CD8-positive, alpha-beta memory T cell (primary cell): ENCODE measurements around the gene MYNN. TPM values are rescaled to one million over a fixed set of nuclear protein-coding genes. Genes with fewer than 3 reads are reported as not detected.
A peak's percentile ranks its signal among the peaks of the same experiment; 100 is the strongest.

Experiments used
- CTCF ChIA-PET: fragments of 350-600 bp; sonication (Branson Sonifier 250); formaldehyde crosslinking; loops from one replicate; lab custom pipeline; 2021; ENCODE audit warnings: antibody characterized with exemption; lab: Charles Lee
- POLR2A ChIA-PET: fragments of 350-600 bp; sonication (Branson Sonifier 250); formaldehyde crosslinking; loops from one replicate; lab custom pipeline; 2021; ENCODE audit warnings: antibody characterized with exemption; lab: Charles Lee
- DNase-seq, 5 donors: peaks; one replicate each; pipeline versions ENCODE4 v3.0.0 to v3.0.0-alpha.2; 2020 to 2022; ENCODE audit warnings: mixed read lengths in 1 of 5
- H3K27ac ChIP-seq: one replicate; pipeline ENCODE4 v1.7.0; 2013; ENCODE audit warnings: low read depth, mild to moderate bottlenecking, low read length, moderate library complexity
- H3K27me3 ChIP-seq: 2 replicates; pipeline ENCODE4 v1.7.0; 2013; ENCODE audit warnings: low read length, mild to moderate bottlenecking; ENCODE audit not compliant: insufficient read depth, poor library complexity, severe bottlenecking
- H3K36me3 ChIP-seq: 2 replicates; pipeline ENCODE4 v1.7.0; 2013; ENCODE audit warnings: mild to moderate bottlenecking, low read length, moderate library complexity; ENCODE audit not compliant: insufficient read depth
- H3K4me1 ChIP-seq: 2 replicates; pipeline ENCODE4 v1.7.0; 2013; ENCODE audit warnings: mild to moderate bottlenecking, low read length, moderate library complexity; ENCODE audit not compliant: insufficient read depth
- H3K4me3 ChIP-seq: 2 replicates; pipeline ENCODE4 v1.7.0; 2013; ENCODE audit warnings: mild to moderate bottlenecking, low read length
- H3K9me3 ChIP-seq: 2 replicates; pipeline ENCODE4 v1.7.0; 2013; ENCODE audit warnings: mild to moderate bottlenecking, low read length
- H3K27ac Mint-ChIP-seq, 8 donors: one replicate each; pipeline ENCODE4 v1.8.0; 2020 to 2021; ENCODE audit warnings: mixed read lengths in 8 of 8, mild to moderate bottlenecking in 6 of 8, inconsistent platforms in 3 of 8, moderate library complexity in 3 of 8
- H3K27me3 Mint-ChIP-seq, 2 donors: one replicate each; pipeline ENCODE4 v1.8.0; 2020 to 2021; ENCODE audit warnings: mixed read lengths in 2 of 2, mild to moderate bottlenecking in 1 of 2, moderate library complexity in 1 of 2
- H3K36me3 Mint-ChIP-seq, 3 donors: one replicate each; pipeline ENCODE4 v1.8.0; 2020 to 2021; ENCODE audit warnings: mixed read lengths in 3 of 3, inconsistent platforms in 1 of 3, mild to moderate bottlenecking in 1 of 3
- H3K4me1 Mint-ChIP-seq, 3 donors: one replicate each; pipeline ENCODE4 v1.8.0; 2020 to 2021; ENCODE audit warnings: mixed read lengths in 3 of 3, inconsistent platforms in 1 of 3, mild to moderate bottlenecking in 1 of 3
- H3K4me3 Mint-ChIP-seq, 7 donors: one replicate each; pipeline ENCODE4 v1.8.0; 2020 to 2021; ENCODE audit warnings: mixed read lengths in 7 of 7, mild to moderate bottlenecking in 6 of 7, moderate library complexity in 4 of 7, inconsistent platforms in 2 of 7
- H3K9me3 Mint-ChIP-seq, 5 donors: one replicate each; pipeline ENCODE4 v1.8.0; 2020 to 2022; ENCODE audit warnings: mixed read lengths in 5 of 5, mild to moderate bottlenecking in 3 of 5, moderate library complexity in 2 of 5, inconsistent platforms in 1 of 5
- polyA plus RNA-seq: library from polyadenylated mRNA; unstranded; fragments of 300-500 nt; fragmentation: Illumina TruSeq; gene quantifications from one replicate; pipeline ENCODE4 v1.2.3, GENCODE V29; 2021
- total RNA-seq, 2 experiments: library from RNA; stranded (reverse); gene quantifications; one replicate each; pipeline ENCODE4 v1.2.3, GENCODE V29; 2021

MYNN gene
- total and polyA plus RNA-seq, 3 experiments from 2014 or later: 16.5 to 19.2 (median 18.3) TPM

- peaks cover 8 to 25% of the 10 kb centered on the region in 2 donors for H3K27me3 Mint-ChIP-seq
- H3K4me3 Mint-ChIP-seq: no peak overlapping the region
- Histone ChIP-seq H3K9me3 (no peaks in the 10 kb centered on the region), H3K27me3 (no peaks in the 10 kb centered on the region), H3K4me1 (no peaks in the 10 kb centered on the region), H3K36me3 (no peaks in the 10 kb centered on the region), H3K4me3 (no peak overlapping the region), H3K27ac (no peak overlapping the region)
- H3K4me1 Mint-ChIP-seq: no peaks in the 10 kb centered on the region
- POLR2A ChIA-PET: no interaction called here
- peak overlapping the region in 1 of 8 donors; percentile 75 for H3K27ac Mint-ChIP-seq
- H3K9me3 Mint-ChIP-seq: no peaks in the 10 kb centered on the region
- no peaks in the 10 kb centered on the region for H3K36me3 Mint-ChIP-seq
- CTCF ChIA-PET: no interaction called here
- no peak for DNase-seq
Observed at GRCh38 chr3:169836942-169837275, 63.7 kb downstream of the MYNN start.

DNA sequence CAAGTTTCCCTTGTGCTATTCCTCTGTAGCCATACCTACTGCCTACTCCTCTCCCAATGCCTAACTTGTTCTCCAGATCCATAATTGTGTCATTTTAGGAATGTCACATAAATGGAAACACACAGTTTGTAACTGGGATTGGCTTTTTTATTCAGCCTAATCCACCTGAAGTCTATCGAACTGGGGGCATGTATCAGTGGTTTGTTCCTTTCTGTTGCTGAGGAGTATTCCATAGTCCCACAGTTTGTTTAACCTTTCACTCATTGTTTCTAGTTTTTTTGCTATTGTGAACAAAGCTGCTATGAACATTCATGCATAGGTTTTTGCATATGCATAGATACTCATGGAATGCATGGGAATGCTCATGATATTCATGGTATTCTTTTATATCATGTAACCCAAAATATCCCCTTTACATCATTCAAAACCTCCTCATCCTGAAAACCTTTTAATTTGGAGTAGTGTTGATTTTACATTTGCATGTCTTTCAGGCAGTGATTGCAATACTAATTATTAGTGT lies 65.4 kb downstream of the MYNN start:
- no peak overlapping the region for H3K27ac Mint-ChIP-seq
- H3K4me3 Mint-ChIP-seq: no peak overlapping the region
- H3K9me3 Mint-ChIP-seq: no peaks in the 10 kb centered on the region
- Histone ChIP-seq H3K4me1 (no peaks in the 10 kb centered on the region), H3K36me3 (no peaks in the 10 kb centered on the region), H3K4me3 (no peak overlapping the region), H3K9me3 (no peaks in the 10 kb centered on the region), H3K27ac (no peak overlapping the region), H3K27me3 (no peaks in the 10 kb centered on the region)
- H3K36me3 Mint-ChIP-seq: no peaks in the 10 kb centered on the region
- ChIA-PET POLR2A (no interaction called here), CTCF (no interaction called here)
- H3K27me3 Mint-ChIP-seq: peaks cover 8 to 25% of the 10 kb centered on the region in 2 donors
- DNase-seq: no peak
- H3K4me1 Mint-ChIP-seq: no peaks in the 10 kb centered on the region

Other genes starting within 250 kb of the MYNN start
- not detected for gene MECOM, start 109.7 kb upstream of the MYNN start, total RNA-seq
- gene MECOM, start 109.7 kb upstream of the MYNN start, polyA plus RNA-seq: not detected
- 10 to 100 TPM; 13.7 to 15.5 TPM for gene TERC, start 8.3 kb upstream of the MYNN start, total RNA-seq
- 0.72 TPM for gene TERC, start 8.3 kb upstream of the MYNN start, polyA plus RNA-seq
- gene ACTRT3, start 3.8 kb upstream of the MYNN start, total RNA-seq: 1 to 10 TPM; 2.5 to 2.6 TPM
- gene ACTRT3, start 3.8 kb upstream of the MYNN start, polyA plus RNA-seq: 0.20 TPM
- gene LRRIQ4, start 39.5 kb downstream of the MYNN start, total RNA-seq: under 1 TPM; 0.15 to 0.20 TPM
- gene LRRIQ4, start 39.5 kb downstream of the MYNN start, polyA plus RNA-seq: not detected
- gene LRRC34, start 39.5 kb downstream of the MYNN start, total RNA-seq: 1 to 10 TPM; 2.4 to 2.5 TPM
- gene LRRC34, start 39.5 kb downstream of the MYNN start, polyA plus RNA-seq: 0.33 TPM
- not detected for gene LRRC31, start 96.5 kb downstream of the MYNN start, total RNA-seq
- gene LRRC31, start 96.5 kb downstream of the MYNN start, polyA plus RNA-seq: not detected
- not detected for gene SAMD7, start 138.2 kb downstream of the MYNN start, total RNA-seq
- gene SAMD7, start 138.2 kb downstream of the MYNN start, polyA plus RNA-seq: not detected
- gene SEC62, start 193.4 kb downstream of the MYNN start, total RNA-seq: 10 to 100 TPM; 66.7 to 68.3 TPM
- 190 TPM for gene SEC62, start 193.4 kb downstream of the MYNN start, polyA plus RNA-seq